GM18502 (cell line): ENCODE measurements around the gene GLRA2.
A peak's percentile ranks its signal among the peaks of the same experiment; 100 is the strongest.

ENCODE experiments used
- ATAC-seq: cut with Tn5 transposase; IDR thresholded peaks from one replicate; pipeline ENCODE4 v1.9.1; 2021; ENCODE audit warnings: mild to moderate bottlenecking; ENCODE audit not compliant: unreplicated experiment, poor library complexity

GLRA2 gene

GRCh38 chrX:14529290-14529989, at the start of gene GLRA2:
Gene GLRA2 (plus strand): TSS chrX:14529536. CDS start chrX:14530058, 522 bp downstream.
- ATAC-seq, result no peak

GRCh38 chrX:14489437-14489836, 39.9 kb upstream of the GLRA2 start:
- ATAC-seq, result no peak

GRCh38 chrX:14491689-14492088, 37.6 kb upstream of the GLRA2 start:
- ATAC-seq, result no peak

GRCh38 chrX:14496674-14497073, 32.7 kb upstream of the GLRA2 start:
- peak; percentile 55 for ATAC-seq

- ATAC-seq, result peak; percentile 82
Observed at GRCh38 chrX:14497184-14497666, 32.1 kb upstream of the GLRA2 start.

- no peak for ATAC-seq
Observed at GRCh38 chrX:14501327-14501726, 28.0 kb upstream of the GLRA2 start.

GRCh38 chrX:14504960-14505538, 24.3 kb upstream of the GLRA2 start:
- ATAC-seq, result no peak

GRCh38 chrX:14505648-14506047, 23.7 kb upstream of the GLRA2 start:
- ATAC-seq, result no peak

- no peak for ATAC-seq
Observed at GRCh38 chrX:14506866-14507265, 22.5 kb upstream of the GLRA2 start.

- ATAC-seq, result no peak
Observed at GRCh38 chrX:14508025-14508690, 21.2 kb upstream of the GLRA2 start.

- no peak for ATAC-seq
Observed at GRCh38 chrX:14509325-14510057, 19.8 kb upstream of the GLRA2 start.

GRCh38 chrX:14528629-14529289, 577 bp upstream of the GLRA2 start:
- peak; percentile 57 for ATAC-seq

- ATAC-seq, result no peak
Observed at GRCh38 chrX:14533867-14534266, 4.5 kb downstream of the GLRA2 start.

GRCh38 chrX:14546190-14546589, 16.9 kb downstream of the GLRA2 start:
- no peak for ATAC-seq

GRCh38 chrX:14554131-14554715, 24.9 kb downstream of the GLRA2 start:
- ATAC-seq, result no peak

GRCh38 chrX:14564058-14564457, 34.7 kb downstream of the GLRA2 start:
- no peak for ATAC-seq

- no peak for ATAC-seq
Observed at GRCh38 chrX:14573161-14573560, 43.8 kb downstream of the GLRA2 start.

- no peak for ATAC-seq
Observed at GRCh38 chrX:14581081-14581480, 51.7 kb downstream of the GLRA2 start.

- ATAC-seq, result no peak
Observed at GRCh38 chrX:14584548-14584947, 55.2 kb downstream of the GLRA2 start.

- no peak for ATAC-seq
Observed at GRCh38 chrX:14590216-14590615, 60.9 kb downstream of the GLRA2 start.
